NK-92 (cell line): ENCODE measurements around the gene LCLAT1.
"Not testable (repeated sequence)": the region's sequence is repeated elsewhere in the genome, so short reads cannot be mapped to it uniquely, and the experiment has no call there.

ENCODE experiments used
- DNase-seq: peaks from one replicate; lab custom pipeline; 2025; ENCODE audit not compliant: unreplicated experiment; lab: John Stamatoyannopoulos, UW

LCLAT1 gene

GRCh38 chr2:30633039-30633438 lies 186.0 kb downstream of the LCLAT1 start:
- DNase-seq = no peak

- DNase-seq = no peak
These were observed 189.3 kb downstream of the LCLAT1 start for GRCh38 chr2:30636311-30636710.

GRCh38 chr2:30639836-30640235 lies 192.8 kb downstream of the LCLAT1 start:
- DNase-seq = no peak

- no peak for DNase-seq
These were observed 194.8 kb downstream of the LCLAT1 start for GRCh38 chr2:30641765-30642345.

- not testable (repeated sequence) for DNase-seq
These were observed 196.0 kb downstream of the LCLAT1 start for GRCh38 chr2:30643013-30643412.

- DNase-seq = no peak
These were observed 196.6 kb downstream of the LCLAT1 start for GRCh38 chr2:30643674-30644073.

GRCh38 chr2:30645081-30645744 lies 198.2 kb downstream of the LCLAT1 start:
- DNase-seq = no peak

GRCh38 chr2:30645745-30646119 lies 198.7 kb downstream of the LCLAT1 start:
- DNase-seq = no peak

GRCh38 chr2:30647752-30648457 lies 200.9 kb downstream of the LCLAT1 start:
- DNase-seq = no peak

- DNase-seq = no peak
These were observed 202.2 kb downstream of the LCLAT1 start for GRCh38 chr2:30649278-30649677.

GRCh38 chr2:30649828-30650227 lies 202.8 kb downstream of the LCLAT1 start:
- no peak for DNase-seq

- DNase-seq = no peak
These were observed 205.3 kb downstream of the LCLAT1 start for GRCh38 chr2:30652271-30652915.

- DNase-seq = no peak
These were observed 206.8 kb downstream of the LCLAT1 start for GRCh38 chr2:30653847-30654246.

- no peak for DNase-seq
These were observed 207.4 kb downstream of the LCLAT1 start for GRCh38 chr2:30654404-30654803.

- DNase-seq = no peak
These were observed 208.2 kb downstream of the LCLAT1 start for GRCh38 chr2:30655211-30655610.

GRCh38 chr2:30655660-30656059 lies 208.6 kb downstream of the LCLAT1 start:
- DNase-seq = no peak

GRCh38 chr2:30656079-30656478 lies 209.0 kb downstream of the LCLAT1 start:
- DNase-seq = no peak

- DNase-seq = no peak
These were observed 214.4 kb downstream of the LCLAT1 start for GRCh38 chr2:30661173-30662107.

GRCh38 chr2:30662268-30663131 lies 215.5 kb downstream of the LCLAT1 start:
- no peak for DNase-seq

- DNase-seq = no peak
These were observed 216.3 kb downstream of the LCLAT1 start for GRCh38 chr2:30663321-30663720.
